ENCODE measurements around the gene ZC3HAV1.

The ZC3HAV1 gene

DNA sequence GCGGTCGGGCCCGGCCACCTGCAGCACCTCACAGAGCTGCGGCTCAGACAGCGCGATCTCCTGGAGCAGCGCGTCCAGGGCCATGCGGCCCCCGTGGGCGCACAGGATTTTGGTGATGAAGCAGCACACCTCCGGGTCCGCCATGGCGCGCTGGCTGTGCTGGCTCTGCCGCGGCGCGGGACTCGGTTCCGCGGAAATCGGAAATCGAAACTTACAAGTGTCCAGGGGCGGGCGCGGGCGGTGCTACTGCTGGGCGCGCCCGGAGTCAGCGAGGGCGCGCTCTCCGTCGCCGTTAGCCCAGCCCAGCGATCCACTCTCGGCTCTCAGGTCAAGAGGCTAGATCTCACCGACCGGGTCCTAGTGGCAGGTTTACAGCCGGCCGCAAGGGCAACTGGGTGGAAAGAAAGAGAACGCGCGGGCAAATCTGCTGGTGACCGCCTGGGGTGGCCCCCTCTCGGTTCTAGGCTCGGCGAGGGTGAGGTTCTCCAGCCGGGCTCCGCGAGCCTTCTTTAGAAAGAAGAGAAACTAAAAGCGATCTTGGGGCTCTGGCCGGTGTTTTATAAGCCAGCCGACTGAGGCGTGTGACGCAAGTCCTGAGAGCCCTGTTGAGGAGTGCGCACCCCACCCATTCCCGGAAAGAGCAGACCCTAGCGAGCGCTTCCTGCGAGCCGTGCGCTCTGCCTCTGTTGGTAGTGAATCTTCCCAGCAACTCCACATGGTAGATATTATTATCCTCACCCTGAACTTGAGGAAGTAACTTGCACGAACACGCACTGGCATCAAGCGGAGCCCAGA lies at the start of gene ZC3HAV1:
ZC3HAV1 (minus strand) TSS at position 533 of the 795 bp plus-strand sequence; CDS start at position 144, 389 bp downstream.
- H3K79me2 ChIP-seq (ENCODE audit: low read length): peaks cover 71% of the 10 kb centered on the region

DNA sequence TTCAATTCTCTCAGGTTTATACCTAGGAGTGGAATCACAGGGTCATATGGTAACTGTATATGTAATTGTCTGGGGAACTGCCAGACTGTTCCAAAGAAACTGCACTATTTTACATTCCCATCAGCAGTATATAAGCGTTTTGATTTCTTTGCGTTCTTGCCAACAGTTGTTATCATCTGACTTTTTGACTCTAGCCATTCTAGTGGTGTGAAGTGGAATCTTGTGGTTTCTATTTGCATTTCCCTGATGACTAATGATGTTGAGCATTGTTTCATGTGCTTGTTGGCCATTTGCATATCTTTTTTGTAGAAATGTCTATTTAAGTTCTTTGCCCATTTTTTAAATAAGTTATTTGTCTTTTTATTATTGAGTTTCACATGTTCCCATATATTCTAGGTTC lies 44.3 kb upstream of the ZC3HAV1 start:
- no peaks in the 10 kb centered on the region for H3K4me1 ChIP-seq (ENCODE audit: low read length)
- no peaks in the 10 kb centered on the region for H4K20me1 ChIP-seq (ENCODE audit: insufficient read depth, low read length)
- no peak overlapping the region for H3K9ac ChIP-seq (ENCODE audit: low read length)
- no peaks in the 10 kb centered on the region for H3K36me3 ChIP-seq (replicated peaks; ENCODE audit: low read depth, low read length)
- H3K9me3 ChIP-seq (ENCODE audit: insufficient read depth, low read length): no peaks in the 10 kb centered on the region
- no peak overlapping the region for H3K4me3 ChIP-seq (ENCODE audit: low read length)
- H3K4me2 ChIP-seq (ENCODE audit: low read length): no peak overlapping the region
- H3K27ac ChIP-seq (ENCODE audit: low read length): no peak overlapping the region
- H3K27me3 ChIP-seq (ENCODE audit: low read depth, low read length): no peaks in the 10 kb centered on the region
- H2AFZ ChIP-seq (ENCODE audit: low read depth, low read length): no peak overlapping the region
- no peaks in the 10 kb centered on the region for H3K79me2 ChIP-seq (ENCODE audit: low read length)
- TF ChIP-seq EZH2phosphoT487 (IDR thresholded peaks at IDR 0.05; ENCODE audit: low read depth): no peak
- TF ChIP-seq, protein P1, sequence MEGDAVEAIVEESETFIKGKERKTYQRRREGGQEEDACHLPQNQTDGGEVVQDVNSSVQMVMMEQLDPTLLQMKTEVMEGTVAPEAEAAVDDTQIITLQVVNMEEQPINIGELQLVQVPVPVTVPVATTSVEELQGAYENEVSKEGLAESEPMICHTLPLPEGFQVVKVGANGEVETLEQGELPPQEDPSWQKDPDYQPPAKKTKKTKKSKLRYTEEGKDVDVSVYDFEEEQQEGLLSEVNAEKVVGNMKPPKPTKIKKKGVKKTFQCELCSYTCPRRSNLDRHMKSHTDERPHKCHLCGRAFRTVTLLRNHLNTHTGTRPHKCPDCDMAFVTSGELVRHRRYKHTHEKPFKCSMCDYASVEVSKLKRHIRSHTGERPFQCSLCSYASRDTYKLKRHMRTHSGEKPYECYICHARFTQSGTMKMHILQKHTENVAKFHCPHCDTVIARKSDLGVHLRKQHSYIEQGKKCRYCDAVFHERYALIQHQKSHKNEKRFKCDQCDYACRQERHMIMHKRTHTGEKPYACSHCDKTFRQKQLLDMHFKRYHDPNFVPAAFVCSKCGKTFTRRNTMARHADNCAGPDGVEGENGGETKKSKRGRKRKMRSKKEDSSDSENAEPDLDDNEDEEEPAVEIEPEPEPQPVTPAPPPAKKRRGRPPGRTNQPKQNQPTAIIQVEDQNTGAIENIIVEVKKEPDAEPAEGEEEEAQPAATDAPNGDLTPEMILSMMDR (IDR thresholded peaks at IDR 0.05; ENCODE audit: low read depth, low read length): no peak

More for the DNA sequence above, at the start of gene ZC3HAV1:
- Histone ChIP-seq H2AFZ (ENCODE audit: low read depth, low read length) (peak within 1 kb of the TSS; percentile 5; the same call in 1 of the 2 replicates), H3K9me3 (ENCODE audit: insufficient read depth, low read length) (no peaks in the 10 kb centered on the region), H3K27ac (ENCODE audit: low read length) (peak within 1 kb of the TSS; percentile 92), H3K36me3 (replicated peaks; ENCODE audit: low read depth, low read length) (peaks cover 18% of the 10 kb centered on the region), H3K4me2 (ENCODE audit: low read length) (peak within 1 kb of the TSS; percentile 83), H3K27me3 (ENCODE audit: low read depth, low read length) (no peaks in the 10 kb centered on the region), H4K20me1 (ENCODE audit: insufficient read depth, low read length) (peaks cover 15% of the 10 kb centered on the region; the same call in 1 of the 2 replicates), H3K4me3 (ENCODE audit: low read length) (peak within 1 kb of the TSS; percentile 99), H3K9ac (ENCODE audit: low read length) (peak within 1 kb of the TSS; percentile 98), H3K4me1 (ENCODE audit: low read length) (peaks cover 21% of the 10 kb centered on the region)
- TF ChIP-seq, protein P1 (IDR thresholded peaks at IDR 0.05; ENCODE audit: low read depth, low read length): no peak
- TF ChIP-seq EZH2phosphoT487 (IDR thresholded peaks at IDR 0.05; ENCODE audit: low read depth): no peak

DNA sequence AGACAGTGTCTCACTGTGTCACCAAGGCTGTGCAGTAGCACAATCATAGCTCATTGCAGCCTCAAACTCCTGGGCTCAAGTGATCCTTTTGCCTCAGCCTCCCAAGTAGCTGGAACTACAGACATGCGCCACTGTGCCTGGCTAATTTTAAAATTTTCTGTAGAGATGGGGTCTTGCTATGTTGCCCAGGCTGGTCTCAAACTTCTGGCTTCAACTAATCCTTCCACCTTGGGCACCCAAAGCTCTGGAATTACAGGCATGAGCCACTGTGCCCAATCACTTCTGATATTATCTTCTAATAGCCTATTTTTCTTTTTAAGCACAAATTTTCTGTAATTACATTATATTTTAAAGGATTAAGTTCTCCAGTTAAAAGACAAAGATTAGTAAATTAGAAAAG lies 42.6 kb upstream of the ZC3HAV1 start:
- H3K79me2 ChIP-seq (ENCODE audit: low read length): no peaks in the 10 kb centered on the region
- no peaks in the 10 kb centered on the region for H4K20me1 ChIP-seq (ENCODE audit: insufficient read depth, low read length)
- H2AFZ ChIP-seq (ENCODE audit: low read depth, low read length): no peak overlapping the region
- H3K4me1 ChIP-seq (ENCODE audit: low read length): no peaks in the 10 kb centered on the region
- no peaks in the 10 kb centered on the region for H3K27me3 ChIP-seq (ENCODE audit: low read depth, low read length)
- no peaks in the 10 kb centered on the region for H3K9me3 ChIP-seq (ENCODE audit: insufficient read depth, low read length)
- H3K4me2 ChIP-seq (ENCODE audit: low read length): no peak overlapping the region
- H3K4me3 ChIP-seq (ENCODE audit: low read length): no peak overlapping the region
- H3K36me3 ChIP-seq (replicated peaks; ENCODE audit: low read depth, low read length): no peaks in the 10 kb centered on the region
- H3K27ac ChIP-seq (ENCODE audit: low read length): no peak overlapping the region
- no peak overlapping the region for H3K9ac ChIP-seq (ENCODE audit: low read length)
- TF ChIP-seq, protein P1 (IDR thresholded peaks at IDR 0.05; ENCODE audit: low read depth, low read length): no peak
- no peak for TF ChIP-seq EZH2phosphoT487 (IDR thresholded peaks at IDR 0.05; ENCODE audit: low read depth)

DNA sequence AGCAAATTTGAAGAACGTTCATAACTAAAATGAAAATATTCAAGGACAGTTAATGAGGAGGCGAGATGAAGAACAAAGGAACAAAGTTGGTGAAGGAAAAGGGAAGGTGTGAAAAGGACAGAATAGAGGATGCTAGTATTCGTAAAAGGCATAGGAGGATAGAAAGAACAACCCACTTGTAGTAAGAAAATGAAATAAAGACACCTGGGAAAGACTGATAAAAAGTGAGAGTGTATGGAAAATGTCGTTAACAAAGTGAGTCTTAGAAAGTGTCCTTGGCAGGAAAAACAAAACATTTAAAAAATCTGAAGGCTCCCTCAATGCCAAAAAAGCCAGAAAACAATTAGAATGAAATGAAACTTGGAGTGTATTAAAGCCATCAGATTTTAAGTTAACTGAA lies 29.6 kb upstream of the ZC3HAV1 start:
- Histone ChIP-seq H3K4me3 (ENCODE audit: low read length) (no peak overlapping the region), H3K4me2 (ENCODE audit: low read length) (no peak overlapping the region), H3K36me3 (replicated peaks; ENCODE audit: low read depth, low read length) (no peaks in the 10 kb centered on the region), H2AFZ (ENCODE audit: low read depth, low read length) (no peak overlapping the region), H3K79me2 (ENCODE audit: low read length) (no peaks in the 10 kb centered on the region), H3K27ac (ENCODE audit: low read length) (no peak overlapping the region), H3K9me3 (ENCODE audit: insufficient read depth, low read length) (no peaks in the 10 kb centered on the region), H3K9ac (ENCODE audit: low read length) (no peak overlapping the region), H4K20me1 (ENCODE audit: insufficient read depth, low read length) (no peaks in the 10 kb centered on the region), H3K27me3 (ENCODE audit: low read depth, low read length) (no peaks in the 10 kb centered on the region), H3K4me1 (ENCODE audit: low read length) (no peaks in the 10 kb centered on the region)
- TF ChIP-seq, protein P1 (IDR thresholded peaks at IDR 0.05; ENCODE audit: low read depth, low read length): no peak
- no peak for TF ChIP-seq EZH2phosphoT487 (IDR thresholded peaks at IDR 0.05; ENCODE audit: low read depth)

All from OCI-LY3 (cell line).